Measurements from ENCODE around the gene LRTM2.

GRCh38 chr12:1804545-1805332, 15.6 kb upstream of the LRTM2 start:
- TF ChIP-seq POLR2A (IDR thresholded peaks at IDR 0.05): no peak
- TF ChIP-seq CTCF (IDR thresholded peaks at IDR 0.05): no peak
